Mesothelial cell of epicardium (in vitro differentiated cells): ENCODE measurements around the gene UPK3B. TPM values are rescaled to one million over a fixed set of nuclear protein-coding genes. Genes with fewer than 3 reads are reported as not detected.
"Not testable (repeated sequence)": the region's sequence is repeated elsewhere in the genome, so short reads cannot be mapped to it uniquely, and the experiment has no call there.

Source experiments
- DNase-seq, 2 experiments: peaks; one replicate each; pipeline ENCODE4 v3.0.0; 2021; ENCODE audit warnings: low spot score in 2 of 2; ENCODE audit not compliant: unreplicated experiment in 2 of 2
- H3K27ac Mint-ChIP-seq: 2 replicates; pipeline ENCODE4 v1.8.0; 2021; ENCODE audit warnings: mixed read lengths
- H3K27me3 Mint-ChIP-seq: 2 replicates; pipeline ENCODE4 v1.8.0; 2021; ENCODE audit warnings: low read depth, mixed read lengths
- H3K36me3 Mint-ChIP-seq: 2 replicates; pipeline ENCODE4 v1.8.0; 2021; ENCODE audit warnings: mixed read lengths
- H3K4me1 Mint-ChIP-seq: 2 replicates; pipeline ENCODE4 v1.8.0; 2021; ENCODE audit warnings: mixed read lengths
- H3K4me3 Mint-ChIP-seq: 2 replicates; pipeline ENCODE4 v1.8.0; 2021; ENCODE audit warnings: mild to moderate bottlenecking, moderate library complexity, mixed read lengths
- H3K9me3 Mint-ChIP-seq: 2 replicates; pipeline ENCODE4 v1.8.0; 2021; ENCODE audit warnings: mixed read lengths
- total RNA-seq: library from RNA; stranded (reverse); gene quantifications from 3 replicates; pipeline ENCODE4 v1.2.1, GENCODE V29; 2021

The UPK3B gene
- total RNA-seq, 1 donor from 2014 or later: 50.1 TPM

- H3K9me3 Mint-ChIP-seq: peaks cover 10% of the 10 kb centered on the region
- not testable (repeated sequence) for DNase-seq, H3K27ac Mint-ChIP-seq, H3K27me3 Mint-ChIP-seq, H3K4me1 Mint-ChIP-seq, H3K4me3 Mint-ChIP-seq
- H3K36me3 Mint-ChIP-seq: peaks cover 31% of the 10 kb centered on the region
Observed at GRCh38 chr7:76565001-76565400, 54.6 kb downstream of the UPK3B start.

Other genes starting within 250 kb of the UPK3B start
- gene HSPB1, start 207.9 kb upstream of the UPK3B start, total RNA-seq: 235 to 241 TPM (median 239 TPM) in 3 replicates
- 144 to 145 TPM (median 145 TPM) in 3 replicates for gene YWHAG, start 151.6 kb upstream of the UPK3B start, total RNA-seq
- 22.4 to 26.2 TPM (median 25.2 TPM) in 3 replicates for gene SSC4D, start 100.9 kb upstream of the UPK3B start, total RNA-seq
- gene ZP3, start 85.6 kb upstream of the UPK3B start, total RNA-seq: 0.41 to 0.89 TPM in 2 of 3 replicates, not detected in the other
- gene DTX2, start 48.8 kb upstream of the UPK3B start, total RNA-seq: 18.9 to 24.6 TPM (median 23.4 TPM) in 3 replicates
- 0.18 to 0.44 TPM (median 0.34 TPM) in 3 replicates for gene SPDYE16, start 32.7 kb downstream of the UPK3B start, total RNA-seq
- 14.7 to 15.8 TPM (median 15.7 TPM) in 3 replicates for gene POMZP3, start 116.7 kb downstream of the UPK3B start, total RNA-seq